ENCODE measurements around the gene RASA3.
A peak's percentile ranks its signal among the peaks of the same experiment; 100 is the strongest.

The RASA3 gene

DNA sequence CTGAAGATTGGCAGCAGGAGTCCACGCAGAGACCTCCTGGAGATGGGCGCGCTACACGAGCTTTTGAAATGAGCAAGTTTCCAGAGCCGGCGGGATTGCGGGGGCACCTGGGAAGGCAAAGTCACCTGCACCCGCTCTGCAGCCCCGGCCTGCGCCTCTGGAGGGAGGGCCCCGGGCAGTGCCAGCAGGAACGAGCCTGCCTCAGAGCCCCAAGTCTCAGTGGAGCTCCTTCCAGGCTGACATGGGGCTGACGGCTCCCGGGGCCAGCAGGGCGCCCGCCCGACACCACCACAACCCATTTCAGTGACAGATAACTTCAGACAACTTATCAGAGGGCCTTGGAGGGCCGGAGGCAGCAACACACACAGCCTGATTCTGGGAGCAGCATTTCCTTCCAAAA, 45.0 kb downstream of the RASA3 start:
- peaks cover 2 to 17% (median 6%) of the 10 kb centered on the region in 11 experiments; a peak in 15 of 22 replicates for H4K20me1 ChIP-seq
- H3K4me3 ChIP-seq, result peak overlapping the region in 2 of 10 experiments; percentile 33 to 39; a peak in 2 of 20 replicates
- no peak overlapping the region for H3K9ac ChIP-seq
- TF ChIP-seq Cebpa-rat (IDR thresholded peaks at IDR 0.05), result no peak
- no peaks in the 10 kb centered on the region for H3K27me3 ChIP-seq
- H3K4me1 ChIP-seq, result peaks cover 0 to 10% (median 3%) of the 10 kb centered on the region in 10 experiments; a peak in 6 of 20 replicates
- peaks cover 44 to 69% (median 54%) of the 10 kb centered on the region in 11 experiments for H3K9me3 ChIP-seq (replicated peaks in 1 of 11)
- H3K27ac ChIP-seq, result 0 out of 22 replicates have a peak overlapping the region, but pooled peaks of 1 of the 11 experiments have one; percentile 14
- peaks cover 14 to 57% (median 37%) of the 10 kb centered on the region in 11 experiments for H3K36me3 ChIP-seq
- no peak overlapping the region for H3K4me2 ChIP-seq

DNA sequence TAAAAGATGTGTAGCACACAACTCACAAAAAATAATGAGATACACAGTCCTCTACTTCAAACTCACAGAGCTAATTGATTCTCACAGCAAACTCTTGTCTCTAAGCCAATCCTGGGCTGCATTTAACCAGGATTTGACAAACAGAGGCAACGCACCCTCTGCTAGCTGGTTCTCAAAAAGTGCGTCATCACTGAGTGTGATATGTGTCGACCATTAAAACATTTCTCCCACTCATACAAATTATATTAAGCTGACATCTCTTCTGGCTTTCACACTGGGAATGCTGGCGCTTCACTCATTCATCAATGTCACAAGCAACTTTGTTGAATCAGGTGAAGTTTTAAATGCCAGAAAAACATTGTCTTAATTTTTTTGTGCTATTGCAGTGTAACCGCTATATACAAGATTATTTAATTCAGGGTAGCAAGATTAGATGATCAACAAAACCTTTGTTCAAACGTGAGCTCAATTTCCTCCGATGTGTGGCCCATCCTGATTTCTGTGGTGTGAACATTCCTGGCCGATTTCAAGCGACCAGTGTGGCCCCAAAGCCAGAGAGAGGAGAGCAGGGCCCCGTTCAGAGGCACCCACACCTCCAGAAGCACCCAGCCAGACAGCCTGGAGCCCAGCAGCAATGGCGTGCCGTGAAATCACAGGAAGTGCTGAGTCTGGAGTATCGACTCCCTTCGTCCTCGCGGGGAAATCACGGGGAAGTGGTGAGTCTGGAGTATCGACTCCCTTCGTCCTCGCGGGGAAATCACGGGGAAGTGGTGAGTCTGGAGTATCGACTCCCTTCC, 49.4 kb downstream of the RASA3 start:
- Histone ChIP-seq H3K4me3 (no peak overlapping the region), H3K9me3 (replicated peaks in 1 of 11) (peaks cover 12 to 32% (median 13%) of the 10 kb centered on the region in 11 experiments), H3K4me1 (peaks cover 22 to 45% (median 36%) of the 10 kb centered on the region in 10 experiments), H3K4me2 (no peak overlapping the region), H4K20me1 (peaks cover 46 to 61% (median 49%) of the 10 kb centered on the region in 11 experiments), H3K27me3 (no peaks in the 10 kb centered on the region), H3K27ac (peak overlapping the region in 1 of 11 experiments; percentile 30; a peak in 3 of 22 replicates), H3K9ac (no peak overlapping the region), H3K36me3 (peaks cover 11 to 48% (median 32%) of the 10 kb centered on the region in 11 experiments; a peak in 21 of 22 replicates)
- no peak for TF ChIP-seq Cebpa-rat (IDR thresholded peaks at IDR 0.05)

- peaks cover 2 to 22% (median 2%) of the 10 kb centered on the region in 11 experiments for H3K9me3 ChIP-seq (replicated peaks in 1 of 11)
- 0 out of 22 replicates have a peak overlapping the region, but pooled peaks of 1 of the 11 experiments have one; percentile 3 for H3K9ac ChIP-seq
- H4K20me1 ChIP-seq, result peaks cover 54 to 64% (median 59%) of the 10 kb centered on the region in 11 experiments
- no peaks in the 10 kb centered on the region for H3K27me3 ChIP-seq
- H3K27ac ChIP-seq, result no peak overlapping the region
- 0 out of 22 replicates have a peak overlapping the region, but pooled peaks of 1 of the 11 experiments have one; percentile 4 for H3K4me2 ChIP-seq
- no peak for TF ChIP-seq Cebpa-rat (IDR thresholded peaks at IDR 0.05)
- H3K4me3 ChIP-seq, result no peak overlapping the region
- H3K36me3 ChIP-seq, result peaks cover 1 to 38% (median 22%) of the 10 kb centered on the region in 11 experiments; a peak in 21 of 22 replicates
- peaks cover 28 to 54% (median 46%) of the 10 kb centered on the region in 10 experiments for H3K4me1 ChIP-seq
Measured at GRCh38 chr13:114081761-114082681, 50.4 kb downstream of the RASA3 start.

GRCh38 chr13:114080739-114081561, 51.5 kb downstream of the RASA3 start:
- peaks cover 5 to 43% (median 21%) of the 10 kb centered on the region in 11 experiments; a peak in 18 of 22 replicates for H3K36me3 ChIP-seq
- H3K27ac ChIP-seq, result peak overlapping the region in 5 of 11 experiments; percentile 4 to 57 (median 22); a peak in 7 of 22 replicates
- no peaks in the 10 kb centered on the region for H3K27me3 ChIP-seq
- peaks cover 0 to 20% (median 0%) of the 10 kb centered on the region in 11 experiments; a peak in 8 of 22 replicates for H3K9me3 ChIP-seq (replicated peaks in 1 of 11)
- H3K4me3 ChIP-seq, result no peak overlapping the region
- H4K20me1 ChIP-seq, result peaks cover 65 to 75% (median 70%) of the 10 kb centered on the region in 11 experiments
- H3K4me1 ChIP-seq, result peaks cover 36 to 65% (median 57%) of the 10 kb centered on the region in 10 experiments
- TF ChIP-seq Cebpa-rat (IDR thresholded peaks at IDR 0.05), result no peak
- 0 out of 22 replicates have a peak overlapping the region, but pooled peaks of 3 of the 11 experiments have one; percentile 23 to 35 (median 27) for H3K9ac ChIP-seq
- H3K4me2 ChIP-seq, result peak overlapping the region in 7 of 11 experiments; percentile 13 to 73 (median 44); a peak in 7 of 22 replicates

DNA sequence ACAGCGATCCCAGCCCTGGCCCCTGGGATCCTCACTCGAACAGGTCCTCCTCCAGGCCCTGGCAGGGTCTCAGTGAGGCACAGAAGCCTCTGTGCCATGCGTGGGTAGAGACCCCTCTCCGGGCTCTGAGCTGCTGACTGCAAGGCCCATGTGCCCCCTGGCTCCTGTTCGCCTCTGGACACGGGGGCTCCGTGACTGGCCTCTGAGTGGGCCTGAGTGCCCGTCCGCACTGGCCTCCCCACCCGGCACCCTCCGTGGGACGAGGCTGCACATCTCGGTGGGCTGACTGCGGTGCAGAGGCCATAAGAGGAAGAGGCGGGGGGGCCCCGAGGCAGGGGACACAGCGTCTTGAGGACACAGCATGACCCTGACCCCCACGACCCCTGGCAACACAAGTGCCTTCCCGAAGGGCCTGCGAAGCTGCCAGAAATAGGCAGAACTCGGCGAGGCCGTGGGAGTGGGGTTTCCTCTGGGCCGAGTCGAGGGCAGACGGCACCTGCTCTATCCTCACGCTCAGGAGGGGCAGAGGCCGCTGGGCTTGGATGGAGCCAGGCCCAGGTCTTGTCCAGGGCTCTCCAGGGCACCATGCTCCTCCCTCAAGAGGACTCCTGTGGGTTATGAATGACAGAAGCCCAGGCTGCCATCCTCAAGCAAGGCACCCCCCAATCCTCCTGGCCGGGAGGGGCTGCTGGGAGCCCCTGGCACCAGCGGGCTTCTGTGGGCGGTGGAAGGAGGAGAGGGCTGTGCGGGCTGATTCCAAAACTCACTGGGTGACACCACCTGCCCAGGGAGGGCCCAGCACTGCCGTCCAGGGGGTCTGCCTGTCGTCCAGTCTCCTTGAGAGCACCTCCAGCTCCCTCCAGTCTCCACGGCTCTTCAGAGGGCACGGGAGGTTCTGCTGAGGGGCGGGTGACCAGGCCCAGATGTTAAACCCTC, 52.6 kb downstream of the RASA3 start:
- H3K36me3 ChIP-seq, result peaks cover 7 to 50% (median 30%) of the 10 kb centered on the region in 11 experiments; a peak in 19 of 22 replicates
- peaks cover 71 to 83% (median 76%) of the 10 kb centered on the region in 11 experiments for H4K20me1 ChIP-seq
- peaks cover 37 to 71% (median 64%) of the 10 kb centered on the region in 10 experiments for H3K4me1 ChIP-seq
- peak overlapping the region in 7 of 11 experiments; percentile 5 to 53 (median 23); a peak in 9 of 22 replicates for H3K27ac ChIP-seq
- no peaks in the 10 kb centered on the region for H3K27me3 ChIP-seq
- H3K4me3 ChIP-seq, result no peak overlapping the region
- no peak for TF ChIP-seq Cebpa-rat (IDR thresholded peaks at IDR 0.05)
- H3K9ac ChIP-seq, result peak overlapping the region in 7 of 11 experiments; percentile 4 to 35 (median 27); a peak in 4 of 22 replicates
- peaks cover 0 to 20% (median 0%) of the 10 kb centered on the region in 11 experiments; a peak in 8 of 22 replicates for H3K9me3 ChIP-seq (replicated peaks in 1 of 11)
- peak overlapping the region; percentile 13 to 80 (median 65); a peak in 20 of 22 replicates for H3K4me2 ChIP-seq

GRCh38 chr13:114078461-114079451, 53.7 kb downstream of the RASA3 start:
- peaks cover 8 to 61% (median 32%) of the 10 kb centered on the region in 11 experiments; a peak in 20 of 22 replicates for H3K36me3 ChIP-seq
- H3K27ac ChIP-seq, result peak overlapping the region in 8 of 11 experiments; percentile 19 to 53 (median 32); a peak in 12 of 22 replicates
- peaks cover 46 to 82% (median 75%) of the 10 kb centered on the region in 10 experiments for H3K4me1 ChIP-seq
- peak overlapping the region; percentile 18 to 80 (median 69) for H3K4me2 ChIP-seq
- TF ChIP-seq Cebpa-rat (IDR thresholded peaks at IDR 0.05), result no peak
- peak overlapping the region in 8 of 11 experiments; percentile 11 to 47 (median 18); a peak in 9 of 22 replicates for H3K9ac ChIP-seq
- no peak overlapping the region for H3K4me3 ChIP-seq
- peaks cover 71 to 94% (median 86%) of the 10 kb centered on the region in 11 experiments for H4K20me1 ChIP-seq
- peaks cover 0 to 19% (median 0%) of the 10 kb centered on the region in 11 experiments; a peak in 7 of 22 replicates for H3K9me3 ChIP-seq (replicated peaks in 1 of 11)
- H3K27me3 ChIP-seq, result no peaks in the 10 kb centered on the region

Data from BLaER1 treated with 17β-estradiol and CSF1 and Interleukin-3, amounts not matched to agents 10 nM and 100 nM (cell line).